HepG2 (cell line): ENCODE data around the gene LLGL2. TPM values are rescaled to one million over a fixed set of nuclear protein-coding genes. Genes with fewer than 3 reads are reported as not detected.
A peak's percentile ranks its signal among the peaks of the same experiment; 100 is the strongest.

Experiments used
- CREM ChIP-seq, 2 experiments: sonication (generic) in 1 of 2; formaldehyde crosslinking in 1 of 2; IDR thresholded peaks; 2 replicates each; pipeline versions ENCODE4 v1.4.0 to v1.6.1; 2016 to 2020; ENCODE audit warnings: antibody characterized with exemption in 1 of 2, mild to moderate bottlenecking in 1 of 2, missing genetic modification reagents in 1 of 2
- HMGXB3 ChIP-seq: sonication (generic); formaldehyde crosslinking; IDR thresholded peaks from 2 replicates; pipeline ENCODE4 v1.4.0; 2020; ENCODE audit warnings: missing genetic modification reagents, borderline replicate concordance
- MAX ChIP-seq: IDR thresholded peaks from 2 replicates; pipeline ENCODE4 v1.6.1; 2012; ENCODE audit warnings: inconsistent platforms
- NAIF1 ChIP-seq: sonication (generic); formaldehyde crosslinking; IDR thresholded peaks from 2 replicates; pipeline ENCODE4 v1.5.0; 2020; ENCODE audit warnings: mild to moderate bottlenecking, missing genetic modification reagents, borderline replicate concordance
- RBAK ChIP-seq: sonication (generic); formaldehyde crosslinking; IDR thresholded peaks from 2 replicates; pipeline ENCODE4 v1.5.1; 2020; ENCODE audit warnings: mild to moderate bottlenecking, missing genetic modification reagents
- SMAD9 ChIP-seq: sonication (generic); formaldehyde crosslinking; IDR thresholded peaks from 2 replicates; pipeline ENCODE4 v1.5.1; 2020; ENCODE audit warnings: mild to moderate bottlenecking, missing genetic modification reagents
- ZFP91 ChIP-seq: sonication (generic); formaldehyde crosslinking; IDR thresholded peaks from 2 replicates; pipeline ENCODE4 v1.9.0; 2022; ENCODE audit warnings: missing genetic modification reagents, mild to moderate bottlenecking, borderline replicate concordance
- polyA plus RNA-seq, 8 experiments: library from polyadenylated mRNA; depleted of rRNA in 3 of 8; stranded (reverse) in 7 of 8; unstranded in 1 of 8; fragments of >200 nt; fragmentation: Illumina TruSeq in 4 of 8; extraction: Trizol in 4 of 8; gene quantifications; 2 replicates each; pipeline versions ENCODE4 v1.2.1 to v1.2.3, GENCODE V29; 2011 to 2016; ENCODE audit warnings: low read depth in 4 of 8, missing spikeins in 1 of 8, mixed read lengths in 1 of 8; ENCODE audit not compliant: insufficient read depth in 1 of 8
- total RNA-seq, 5 experiments: library from RNA; depleted of rRNA; stranded (reverse); fragments of >200 nt; fragmentation: Illumina TruSeq; extraction: Trizol; gene quantifications; 2 replicates each; pipeline ENCODE4 v1.2.3, GENCODE V29; 2016; ENCODE audit warnings: low read depth in 1 of 5

The LLGL2 gene
- total and polyA plus RNA-seq, 2 of the 13 experiments (the other 11 are each of a cell fraction or from before 2014, with no cell fraction given), result 83.0 to 86.7 TPM

GRCh38 chr17:75517297-75517865 lies 8.1 kb upstream of the LLGL2 start (continued):
- TF ChIP-seq MAX, result 0 out of 2 replicates have a peak, but pooled peaks have one; percentile 18
- TF ChIP-seq HMGXB3 (CRISPR knock-in tag), result no peak
- TF ChIP-seq CREM (IDR thresholded peaks at IDR 0.05), result no peak
- no peak for TF ChIP-seq CREM (CRISPR knock-in tag; IDR thresholded peaks at IDR 0.05)
- TF ChIP-seq SMAD9, result no peak
- TF ChIP-seq RBAK (CRISPR knock-in tag), result peak; percentile 20; the same call in 1 of the 2 replicates
- 0 out of 2 replicates have a peak, but pooled peaks have one; percentile 59 for TF ChIP-seq NAIF1 (CRISPR knock-in tag)
- peak; percentile 58; the same call in 1 of the 2 replicates for TF ChIP-seq ZFP91 (CRISPR knock-in tag)
